ENCODE results near the gene ERC2. TPM values are rescaled to one million over a fixed set of nuclear protein-coding genes. Genes with fewer than 3 reads are reported as not detected.

ERC2 gene
- total RNA-seq, 1 experiment from 2014 or later, result 0.90 TPM

DNA sequence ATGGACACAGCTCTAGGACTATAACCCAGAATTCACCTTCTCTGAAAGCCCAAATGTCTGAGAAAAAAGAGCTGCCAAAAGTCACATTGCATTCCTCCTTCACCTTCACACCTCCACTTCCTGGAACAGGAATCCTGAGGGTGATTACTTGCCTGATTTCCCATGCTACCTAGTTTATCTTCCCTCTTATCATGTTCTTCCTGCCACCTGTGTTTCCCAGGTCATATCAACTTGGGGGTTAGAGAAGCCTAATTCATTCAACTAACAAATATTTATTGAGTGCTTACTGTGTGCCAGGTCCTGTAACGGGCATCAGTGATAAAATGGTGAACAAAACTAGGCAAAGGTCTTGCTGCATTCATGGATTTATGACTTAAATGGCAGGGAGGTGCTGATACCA is 701.5 kb downstream of the ERC2 start:
- no peaks in the 10 kb centered on the region for H3K36me3 ChIP-seq (ENCODE audit: insufficient read depth, low read length, poor library complexity, severe bottlenecking)
- no peaks in the 10 kb centered on the region for H3K27me3 ChIP-seq (replicated peaks; ENCODE audit: insufficient read depth, low read depth, low read length, poor library complexity)
- DNase-seq (ENCODE audit: low spot score), result no peak
- TF ChIP-seq CTCF (conservative IDR thresholded peaks at IDR 0.05; ENCODE audit: low read depth, low read length) (no peak), EZH2 (IDR thresholded peaks at IDR 0.05; ENCODE audit: borderline replicate concordance, low read depth, low read length, poor library complexity, severe bottlenecking) (no peak)
- POLR2A ChIA-PET (ENCODE audit: low non-redundant PET), result no interaction called here
- intact Hi-C loops (cut with micrococcal nuclease; ENCODE audit: unreplicated experiment), result no loop called here
- CTCF ChIA-PET, result no interaction called here
- H3K9me3 ChIP-seq (ENCODE audit: low read depth, low read length, poor library complexity, severe bottlenecking), result no peaks in the 10 kb centered on the region
- no peak overlapping the region for H3K27ac ChIP-seq (ENCODE audit: low read depth, low read length, poor library complexity, severe bottlenecking)
- no TSS peak for BruUV-seq (replicated peaks)
- no peaks in the 10 kb centered on the region for H3K4me1 ChIP-seq (ENCODE audit: insufficient read depth, low read length, poor library complexity, severe bottlenecking)
- no peak overlapping the region for H3K4me3 ChIP-seq (ENCODE audit: low read depth, low read length, poor library complexity, severe bottlenecking)

DNA sequence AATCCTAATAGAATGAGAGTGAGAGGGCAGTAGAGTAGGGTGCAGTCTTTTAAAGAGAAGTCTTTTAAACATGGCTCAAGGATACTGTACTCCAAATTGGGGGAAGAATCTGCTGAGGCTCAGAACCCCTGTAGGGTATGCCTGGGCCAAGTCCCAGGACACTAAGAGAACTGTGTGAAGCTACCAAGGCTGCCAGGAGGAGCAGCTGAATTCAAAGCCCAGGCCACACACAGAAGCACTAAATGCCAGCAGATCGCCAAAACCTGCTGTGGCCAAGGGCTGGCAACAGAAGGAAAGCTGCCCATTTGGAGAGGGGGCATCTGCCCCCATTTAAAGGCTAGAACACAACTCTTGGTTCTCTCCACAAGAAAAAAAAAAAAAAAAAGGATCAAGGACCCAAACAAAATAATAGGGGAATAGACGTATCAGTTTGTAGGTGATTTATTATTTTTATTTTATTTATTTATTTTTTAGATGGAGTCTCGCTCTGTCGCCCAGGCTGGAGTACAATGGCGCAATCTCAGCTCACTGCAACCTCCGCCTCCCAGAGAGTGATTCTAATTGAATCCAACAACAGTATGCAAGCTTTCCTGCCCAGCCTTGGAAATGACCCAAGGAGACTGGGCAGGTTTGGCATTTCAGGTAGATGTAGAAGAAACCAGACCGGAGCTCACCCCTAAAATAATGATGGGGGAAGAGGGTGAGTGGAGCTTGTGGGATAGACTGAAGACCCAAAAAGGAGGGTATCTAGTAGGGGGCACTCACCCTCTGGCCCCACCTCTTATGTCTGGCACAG is 702.2 kb downstream of the ERC2 start:
- Histone ChIP-seq H3K9me3 (ENCODE audit: low read depth, low read length, poor library complexity, severe bottlenecking) (no peaks in the 10 kb centered on the region), H3K27me3 (replicated peaks; ENCODE audit: insufficient read depth, low read depth, low read length, poor library complexity) (no peaks in the 10 kb centered on the region), H3K4me3 (ENCODE audit: low read depth, low read length, poor library complexity, severe bottlenecking) (no peak overlapping the region), H3K27ac (ENCODE audit: low read depth, low read length, poor library complexity, severe bottlenecking) (no peak overlapping the region), H3K4me1 (ENCODE audit: insufficient read depth, low read length, poor library complexity, severe bottlenecking) (no peaks in the 10 kb centered on the region), H3K36me3 (ENCODE audit: insufficient read depth, low read length, poor library complexity, severe bottlenecking) (no peaks in the 10 kb centered on the region)
- TF ChIP-seq EZH2 (IDR thresholded peaks at IDR 0.05; ENCODE audit: borderline replicate concordance, low read depth, low read length, poor library complexity, severe bottlenecking), result no peak
- TF ChIP-seq CTCF (conservative IDR thresholded peaks at IDR 0.05; ENCODE audit: low read depth, low read length), result no peak
- intact Hi-C loops (cut with micrococcal nuclease; ENCODE audit: unreplicated experiment), result no loop called here
- ChIA-PET POLR2A (ENCODE audit: low non-redundant PET) (no interaction called here), CTCF (no interaction called here)
- BruUV-seq (replicated peaks), result no TSS peak
- no peak for DNase-seq (ENCODE audit: low spot score)

- Histone ChIP-seq H3K36me3 (ENCODE audit: insufficient read depth, low read length, poor library complexity, severe bottlenecking) (no peaks in the 10 kb centered on the region), H3K4me1 (ENCODE audit: insufficient read depth, low read length, poor library complexity, severe bottlenecking) (no peaks in the 10 kb centered on the region), H3K27ac (ENCODE audit: low read depth, low read length, poor library complexity, severe bottlenecking) (no peak overlapping the region), H3K9me3 (ENCODE audit: low read depth, low read length, poor library complexity, severe bottlenecking) (no peaks in the 10 kb centered on the region), H3K4me3 (ENCODE audit: low read depth, low read length, poor library complexity, severe bottlenecking) (no peak overlapping the region), H3K27me3 (replicated peaks; ENCODE audit: insufficient read depth, low read depth, low read length, poor library complexity) (no peaks in the 10 kb centered on the region)
- POLR2A ChIA-PET (ENCODE audit: low non-redundant PET), result interaction anchor here (0.6 kb wide), 1 partner anchor 658 kb away, joined by 5 read pairs; no protein-coding TSS in a partner anchor
- no peak for TF ChIP-seq EZH2 (IDR thresholded peaks at IDR 0.05; ENCODE audit: borderline replicate concordance, low read depth, low read length, poor library complexity, severe bottlenecking)
- TF ChIP-seq CTCF (conservative IDR thresholded peaks at IDR 0.05; ENCODE audit: low read depth, low read length), result no peak
- no peak for DNase-seq (ENCODE audit: low spot score)
- intact Hi-C loops (cut with micrococcal nuclease; ENCODE audit: unreplicated experiment), result no loop called here
- no TSS peak for BruUV-seq (replicated peaks)
- CTCF ChIA-PET, result no interaction called here
These were observed 702.9 kb downstream of the ERC2 start for GRCh38 chr3:55765398-55765797.

All from A673 (cell line).